Progenitor cell of endocrine pancreas (in vitro differentiated cells): Measurements from ENCODE around the gene IKZF1. TPM values are rescaled to one million over a fixed set of nuclear protein-coding genes. Genes with fewer than 3 reads are reported as not detected.
A peak's percentile ranks its signal among the peaks of the same experiment; 100 is the strongest.

Experiments
- DNase-seq: peaks from one replicate; pipeline ENCODE4 v3.0.0; 2021; ENCODE audit warnings: low spot score; ENCODE audit not compliant: unreplicated experiment
- H3K27ac Mint-ChIP-seq: 2 replicates; pipeline ENCODE4 v1.8.0; 2021; ENCODE audit warnings: mild to moderate bottlenecking, moderate library complexity, mixed read lengths
- H3K27me3 Mint-ChIP-seq: 2 replicates; pipeline ENCODE4 v1.8.0; 2021; ENCODE audit warnings: mixed read lengths
- H3K36me3 Mint-ChIP-seq: 2 replicates; pipeline ENCODE4 v1.8.0; 2022; ENCODE audit warnings: mixed read lengths; ENCODE audit not compliant: insufficient read depth
- H3K4me1 Mint-ChIP-seq: 2 replicates; pipeline ENCODE4 v1.8.0; 2021; ENCODE audit warnings: low read depth, mixed read lengths
- H3K4me3 Mint-ChIP-seq: 2 replicates; pipeline ENCODE4 v1.8.0; 2021; ENCODE audit warnings: low read depth, mild to moderate bottlenecking, moderate library complexity, mixed read lengths
- H3K9me3 Mint-ChIP-seq: 2 replicates; pipeline ENCODE4 v1.8.0; 2021; ENCODE audit warnings: low read depth, mixed read lengths
- CTCF ChIP-seq: fragments of 200-600 bp; sonication (generic); IDR thresholded peaks from one replicate; pipeline ENCODE4 v1.5.0; 2021; ENCODE audit warnings: antibody characterized with exemption, mild to moderate bottlenecking; ENCODE audit not compliant: unreplicated experiment
- total RNA-seq: library from RNA; stranded (reverse); gene quantifications from 2 replicates; pipeline ENCODE4 v1.2.1, GENCODE V29; 2021

The IKZF1 gene
- total RNA-seq, 1 donor from 2014 or later = 0.36 TPM

GRCh38 chr7:50300336-50300735 lies 4.2 kb upstream of the IKZF1 start:
- DNase-seq = no peak
- Mint-ChIP-seq H3K4me1 (no peaks in the 10 kb centered on the region), H3K27ac (no peak overlapping the region), H3K4me3 (no peak overlapping the region), H3K27me3 (peaks cover 73% of the 10 kb centered on the region), H3K9me3 (no peaks in the 10 kb centered on the region), H3K36me3 (no peaks in the 10 kb centered on the region)
- TF ChIP-seq CTCF = no peak

DNA sequence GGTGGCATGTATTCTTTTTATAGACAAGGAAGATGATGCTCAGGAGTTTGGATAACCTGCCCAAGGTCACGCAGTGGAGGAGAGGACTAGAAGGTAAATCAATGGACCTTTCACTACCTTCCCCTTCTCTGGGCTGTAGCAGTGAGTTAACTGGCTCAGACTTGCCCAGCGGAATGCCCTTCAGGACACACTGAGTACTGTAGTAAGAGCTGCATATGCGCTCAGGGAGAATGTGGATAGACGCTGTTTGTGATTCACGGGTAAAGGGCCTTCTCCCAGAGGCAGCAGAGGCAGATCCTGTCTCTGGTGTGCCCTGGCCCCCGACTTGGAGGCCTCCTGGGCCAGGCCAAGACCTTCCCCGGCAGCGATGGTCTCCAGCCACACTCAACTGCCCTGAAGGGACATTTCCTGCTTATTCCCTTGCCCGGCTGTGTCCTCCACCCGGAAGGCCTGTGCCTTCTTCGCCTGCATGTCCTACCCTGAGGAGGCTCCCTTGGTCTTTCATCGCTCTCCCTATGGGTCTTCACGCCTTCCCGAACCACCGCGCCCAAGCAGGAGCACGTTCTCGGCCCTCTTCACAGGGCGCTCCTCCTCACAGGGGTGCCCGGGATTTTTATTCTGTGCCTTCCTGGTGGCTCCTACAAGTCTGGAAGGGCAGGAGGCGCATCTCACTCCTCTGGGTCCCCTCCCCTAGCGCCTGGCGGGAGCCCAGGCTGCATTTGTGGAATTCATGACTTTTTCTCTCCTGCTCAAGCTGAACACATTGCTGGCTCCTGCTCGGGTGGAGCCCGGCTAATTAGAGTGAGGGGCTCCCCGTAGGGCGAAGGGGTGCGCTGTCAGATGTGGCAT lies 1.8 kb upstream of the IKZF1 start:
- Mint-ChIP-seq H3K27me3 (peaks cover 80% of the 10 kb centered on the region), H3K36me3 (no peaks in the 10 kb centered on the region), H3K9me3 (no peaks in the 10 kb centered on the region), H3K4me1 (no peaks in the 10 kb centered on the region), H3K4me3 (peak overlapping the region; percentile 70), H3K27ac (no peak overlapping the region)
- DNase-seq = no peak
- no peak for TF ChIP-seq CTCF

DNA sequence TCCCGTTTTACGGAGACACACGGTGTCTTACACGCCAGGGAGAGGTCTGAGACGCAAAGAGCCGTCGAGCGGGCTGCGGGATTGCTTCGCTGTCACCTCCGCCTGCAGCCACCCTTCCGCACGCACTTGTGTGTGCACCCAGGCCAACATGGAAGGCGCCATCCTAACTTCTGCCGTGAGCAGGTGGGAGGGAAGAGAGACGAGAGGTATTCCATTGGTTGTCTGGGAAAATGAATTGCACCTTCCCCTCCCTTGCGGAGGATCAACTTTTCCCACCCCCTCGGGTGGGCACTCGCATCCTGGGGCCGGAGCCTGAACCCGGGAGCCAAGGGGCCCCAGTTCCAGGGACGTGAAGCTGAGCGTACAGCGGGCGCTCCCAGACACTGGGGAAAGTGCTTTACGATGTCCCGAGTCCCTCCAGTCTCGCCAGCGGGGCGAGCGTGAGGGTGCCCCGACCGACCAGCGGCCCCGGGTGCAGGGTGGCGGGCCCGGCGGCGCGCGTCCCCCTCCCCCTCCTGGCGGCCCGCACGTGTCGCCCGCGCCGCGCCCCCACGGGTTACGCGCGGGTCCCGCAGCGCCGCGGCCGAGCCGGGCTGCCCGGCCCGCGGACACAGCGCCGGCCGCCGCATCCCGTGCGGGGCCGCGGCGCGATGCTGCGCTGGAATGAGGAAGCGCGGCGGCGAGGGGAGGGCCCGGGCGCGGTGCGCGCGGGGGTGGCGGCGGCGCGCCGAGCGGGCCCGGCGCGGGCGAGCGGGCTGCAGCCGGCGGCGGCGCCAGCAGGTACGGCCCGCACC lies 984 bp upstream of the IKZF1 start:
- H3K9me3 Mint-ChIP-seq = no peaks in the 10 kb centered on the region
- H3K27me3 Mint-ChIP-seq = peaks cover 86% of the 10 kb centered on the region
- H3K4me3 Mint-ChIP-seq = peak overlapping the region; percentile 70
- H3K36me3 Mint-ChIP-seq = no peaks in the 10 kb centered on the region
- H3K4me1 Mint-ChIP-seq = no peaks in the 10 kb centered on the region
- no peak for TF ChIP-seq CTCF
- DNase-seq = no peak
- no peak overlapping the region for H3K27ac Mint-ChIP-seq

GRCh38 chr7:50304911-50305582 lies 531 bp downstream of the IKZF1 start:
- Mint-ChIP-seq H3K4me1 (no peaks in the 10 kb centered on the region), H3K4me3 (peak overlapping the region; percentile 62), H3K27me3 (peaks cover 87% of the 10 kb centered on the region), H3K27ac (peak overlapping the region; percentile 46), H3K36me3 (no peaks in the 10 kb centered on the region), H3K9me3 (no peaks in the 10 kb centered on the region)
- DNase-seq = no peak
- TF ChIP-seq CTCF = no peak
